AG04449 (cell line): ENCODE results near the gene F12.

Experiments used
- CTCF ChIA-PET: fragments of 350-600 bp; formaldehyde crosslinking; extraction: SDS; loops from one replicate; lab custom pipeline; 2021; ENCODE audit warnings: antibody characterized with exemption; lab: Yijun Ruan, JAX
- POLR2A ChIA-PET: fragments of 400-600, 350-600 bp; formaldehyde crosslinking; extraction: SDS; loops from one replicate; lab custom pipeline; 2020; ENCODE audit warnings: antibody characterized with exemption, inconsistent platforms; lab: Yijun Ruan, JAX
- DNase-seq: peaks from one replicate; pipeline ENCODE4 v3.0.0-alpha.2; 2010; ENCODE audit warnings: low read depth, low spot score
- H3K4me3 ChIP-seq: 2 replicates; pipeline ENCODE4 v1.5.1; 2011; ENCODE audit warnings: low read depth, mild to moderate bottlenecking, control low read depth, low read length
- CTCF ChIP-seq: IDR thresholded peaks from one replicate; pipeline ENCODE4 v1.5.1; 2011; ENCODE audit warnings: mild to moderate bottlenecking, moderate library complexity, low read length, control low read depth, inconsistent platforms; ENCODE audit not compliant: insufficient read depth; ENCODE audit errors: missing control alignments

The F12 gene

GRCh38 chr5:177388521-177389052 is 20.8 kb downstream of the F12 start:
- DNase-seq = no peak
- CTCF ChIA-PET = interaction anchor here (1.2 to 35.1 kb wide), 10 partner anchors 7 to 112 kb away, joined by 3 to 853 read pairs (median 38); partner anchors contain the start of genes F12, GRK6, PDLIM7 and PFN3
- no peak overlapping the region for H3K4me3 ChIP-seq
- POLR2A ChIA-PET = interaction anchor here (0.6 to 1.7 kb wide), 4 partner anchors 16 to 222 kb away, joined by 3 to 6 read pairs (median 4); no protein-coding TSS in a partner anchor
- TF ChIP-seq CTCF = no peak

GRCh38 chr5:177387405-177387804 is 22.0 kb downstream of the F12 start:
- TF ChIP-seq CTCF = no peak
- CTCF ChIA-PET = interaction anchor here (0.9 to 35.1 kb wide), 8 partner anchors 7 to 113 kb away, joined by 3 to 853 read pairs (median 59); partner anchors contain the start of genes F12, PDLIM7, PFN3 and PRR7
- POLR2A ChIA-PET = no interaction called here
- no peak overlapping the region for H3K4me3 ChIP-seq
- DNase-seq = no peak

- H3K4me3 ChIP-seq = no peak overlapping the region
- POLR2A ChIA-PET = no interaction called here
- no peak for DNase-seq
- CTCF ChIA-PET = interaction anchor here (0.7 to 35.1 kb wide), 6 partner anchors 6 to 114 kb away, joined by 3 to 853 read pairs (median 4); partner anchors contain the start of genes F12, PFN3 and SLC34A1
- TF ChIP-seq CTCF = no peak
Observed at GRCh38 chr5:177386542-177386941, 22.8 kb downstream of the F12 start.

- no peak for DNase-seq
- ChIA-PET CTCF (interaction anchor here (1.5 to 35.1 kb wide), 4 partner anchors 5 to 72 kb away, joined by 4 to 853 read pairs (median 428); partner anchors contain the start of genes F12, PFN3 and SLC34A1), POLR2A (no interaction called here)
- no peak overlapping the region for H3K4me3 ChIP-seq
- no peak for TF ChIP-seq CTCF
Observed at GRCh38 chr5:177385720-177386119, 23.6 kb downstream of the F12 start.

- ChIA-PET POLR2A (no interaction called here), CTCF (interaction anchor here (1.4 to 35.1 kb wide), 6 partner anchors 4 to 117 kb away, joined by 3 to 853 read pairs (median 6); partner anchors contain the start of genes F12, PFN3 and SLC34A1)
- no peak for TF ChIP-seq CTCF
- no peak within 1 kb of the TSS for H3K4me3 ChIP-seq
- no peak for DNase-seq
Observed at GRCh38 chr5:177384134-177384533, 25.2 kb downstream of the F12 start, which contains the start of gene SLC34A1. Gene SLC34A1 (plus strand): TSS chr5:177384434. CDS start chr5:177385742, 1,308 bp downstream.

- CTCF ChIA-PET = interaction anchor here (0.5 to 35.1 kb wide), 7 partner anchors 3 to 118 kb away, joined by 3 to 853 read pairs (median 6); partner anchors contain the start of genes F12, LMAN2, PFN3 and SLC34A1
- DNase-seq = no peak
- POLR2A ChIA-PET = no interaction called here
- no peak for TF ChIP-seq CTCF
- no peak overlapping the region for H3K4me3 ChIP-seq
Observed at GRCh38 chr5:177383181-177383580, 26.2 kb downstream of the F12 start.
